ENCODE measurements around the gene IL17C. TPM values are rescaled to one million over a fixed set of nuclear protein-coding genes. Genes with fewer than 3 reads are reported as not detected.

Gene IL17C
- total and polyA plus RNA-seq, 2 donors (not counting 3 experiments of a cell fraction or from before 2014, with no cell fraction given): 0.17 TPM; not detected in 1

DNA sequence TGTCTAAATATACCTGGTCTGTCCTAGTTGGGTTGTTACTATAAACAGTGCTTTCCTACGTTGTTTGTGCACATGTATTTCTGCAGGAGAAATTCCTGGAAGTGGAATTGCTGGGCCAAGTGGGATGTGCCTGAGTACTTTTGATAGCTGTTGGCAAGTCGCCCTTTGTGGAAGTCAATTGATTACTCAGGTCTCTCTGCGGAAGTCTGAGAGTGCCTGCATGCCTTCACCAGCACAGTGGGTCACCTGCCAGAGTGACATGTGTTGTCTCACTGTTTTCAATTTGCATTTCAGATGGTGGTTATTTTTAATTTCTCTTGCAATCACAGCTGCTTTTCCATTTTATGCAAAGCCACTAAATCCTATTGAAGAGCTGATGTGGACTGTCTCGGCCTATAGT, 26.8 kb downstream of the IL17C start:
- H3K9me1 ChIP-seq (replicated peaks; ENCODE audit: control insufficient read depth, extremely low read depth, insufficient read depth, low read length): no peaks in the 10 kb centered on the region
- H3K4me3 ChIP-seq (replicated peaks in 1 of 3; ENCODE audit: insufficient read depth in 1 of 3, low read depth in 1 of 3, low read length in 3 of 3): no peak overlapping the region
- peaks cover 20% of the 10 kb centered on the region for H3K4me1 ChIP-seq (ENCODE audit: control insufficient read depth, extremely low read depth, insufficient read depth, low read length)
- no peak overlapping the region for H2AFZ ChIP-seq (ENCODE audit: low read depth, low read length)
- TF ChIP-seq MYC (IDR thresholded peaks at IDR 0.05; ENCODE audit: low read depth, low read length): no peak
- TF ChIP-seq FOS (IDR thresholded peaks at IDR 0.05; ENCODE audit: borderline replicate concordance, insufficient read depth, low read length): no peak
- no peak for TF ChIP-seq POLR2AphosphoS5 (IDR thresholded peaks at IDR 0.05; ENCODE audit: insufficient read depth, low read depth, low read length)
- no peak for TF ChIP-seq JUN (IDR thresholded peaks at IDR 0.05; ENCODE audit: borderline replicate concordance, insufficient read depth, insufficient read length, low read depth)
- TF ChIP-seq, protein P1, sequence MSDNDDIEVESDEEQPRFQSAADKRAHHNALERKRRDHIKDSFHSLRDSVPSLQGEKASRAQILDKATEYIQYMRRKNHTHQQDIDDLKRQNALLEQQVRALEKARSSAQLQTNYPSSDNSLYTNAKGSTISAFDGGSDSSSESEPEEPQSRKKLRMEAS (IDR thresholded peaks at IDR 0.05; ENCODE audit: insufficient read depth, insufficient read length): no peak
- no peak for TF ChIP-seq POLR2A (IDR thresholded peaks at IDR 0.05; ENCODE audit: low read depth, low read length)
- no peak for TF ChIP-seq GATA2 (IDR thresholded peaks at IDR 0.05; ENCODE audit: insufficient read depth, insufficient read length, low read depth, low read length)
- TF ChIP-seq, protein P2, sequence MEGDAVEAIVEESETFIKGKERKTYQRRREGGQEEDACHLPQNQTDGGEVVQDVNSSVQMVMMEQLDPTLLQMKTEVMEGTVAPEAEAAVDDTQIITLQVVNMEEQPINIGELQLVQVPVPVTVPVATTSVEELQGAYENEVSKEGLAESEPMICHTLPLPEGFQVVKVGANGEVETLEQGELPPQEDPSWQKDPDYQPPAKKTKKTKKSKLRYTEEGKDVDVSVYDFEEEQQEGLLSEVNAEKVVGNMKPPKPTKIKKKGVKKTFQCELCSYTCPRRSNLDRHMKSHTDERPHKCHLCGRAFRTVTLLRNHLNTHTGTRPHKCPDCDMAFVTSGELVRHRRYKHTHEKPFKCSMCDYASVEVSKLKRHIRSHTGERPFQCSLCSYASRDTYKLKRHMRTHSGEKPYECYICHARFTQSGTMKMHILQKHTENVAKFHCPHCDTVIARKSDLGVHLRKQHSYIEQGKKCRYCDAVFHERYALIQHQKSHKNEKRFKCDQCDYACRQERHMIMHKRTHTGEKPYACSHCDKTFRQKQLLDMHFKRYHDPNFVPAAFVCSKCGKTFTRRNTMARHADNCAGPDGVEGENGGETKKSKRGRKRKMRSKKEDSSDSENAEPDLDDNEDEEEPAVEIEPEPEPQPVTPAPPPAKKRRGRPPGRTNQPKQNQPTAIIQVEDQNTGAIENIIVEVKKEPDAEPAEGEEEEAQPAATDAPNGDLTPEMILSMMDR (IDR thresholded peaks at IDR 0.05; ENCODE audit: extremely low read depth in 1 of 2, insufficient read depth in 1 of 2, low read depth in 1 of 2, low read length in 2 of 2): no peak
- no peak for TF ChIP-seq EZH2 (IDR thresholded peaks at IDR 0.05; ENCODE audit: borderline replicate concordance, low read depth, low read length, severe bottlenecking)
- BruUV-seq (replicated peaks): no TSS peak
- peak overlapping the region; percentile 17 for H3K4me2 ChIP-seq (ENCODE audit: insufficient read depth, low read length)
- dilution Hi-C loops (cut with MboI; ENCODE audit: extremely low pct_ligation_motif_present, low sequenced_read_pairs) (no loop called here), intact Hi-C loops (cut with micrococcal nuclease) (no loop called here)
- no peaks in the 10 kb centered on the region for H3K27me3 ChIP-seq (ENCODE audit: control insufficient read depth in 2 of 2, insufficient read depth in 2 of 2, low read length in 2 of 2)
- H4K20me1 ChIP-seq (replicated peaks; ENCODE audit: control insufficient read depth, extremely low read depth, insufficient read depth, low read length): no peaks in the 10 kb centered on the region
- FAIRE-seq: peak; percentile 92
- DNase-seq (ENCODE audit: low read depth, low spot score): peak; percentile 88
- no peak overlapping the region for H3K9ac ChIP-seq (replicated peaks; ENCODE audit: extremely low read depth, insufficient read depth, low read length)
- H3K27ac ChIP-seq (ENCODE audit: insufficient read depth, low read depth, low read length): no peak overlapping the region
- ChIA-PET POLR2A (no interaction called here), CTCF (interaction anchor here (1.2 to 1.8 kb wide), 3 partner anchors 11 to 39 kb away, joined by 3 to 8 read pairs (median 5); no protein-coding TSS in a partner anchor)
- no peaks in the 10 kb centered on the region for H3K9me3 ChIP-seq (replicated peaks; ENCODE audit: control insufficient read depth, insufficient read depth, low read length)
- peaks cover 23% of the 10 kb centered on the region for H3K79me2 ChIP-seq (ENCODE audit: control insufficient read depth, insufficient read depth, low read length)
- H3K36me3 ChIP-seq (ENCODE audit: control insufficient read depth in 2 of 2, extremely low read depth in 1 of 2, insufficient read depth in 2 of 2, low read length in 2 of 2): no peaks in the 10 kb centered on the region

Data from endothelial cell of umbilical vein (primary cell).